Activated CD4-positive, alpha-beta T cell treated with anti-CD3 and anti-CD28 coated beads, Interleukin-2, amount 50 U/mL, for 24 hours (primary cell): ENCODE measurements around the gene OR10G7.

ENCODE experiments used
- DNase-seq, 2 donors: peaks; one replicate each; pipeline ENCODE4 v3.0.0-alpha.2; 2020; ENCODE audit warnings: low read depth in 1 of 2, low spot score in 1 of 2

OR10G7 gene, protein sequence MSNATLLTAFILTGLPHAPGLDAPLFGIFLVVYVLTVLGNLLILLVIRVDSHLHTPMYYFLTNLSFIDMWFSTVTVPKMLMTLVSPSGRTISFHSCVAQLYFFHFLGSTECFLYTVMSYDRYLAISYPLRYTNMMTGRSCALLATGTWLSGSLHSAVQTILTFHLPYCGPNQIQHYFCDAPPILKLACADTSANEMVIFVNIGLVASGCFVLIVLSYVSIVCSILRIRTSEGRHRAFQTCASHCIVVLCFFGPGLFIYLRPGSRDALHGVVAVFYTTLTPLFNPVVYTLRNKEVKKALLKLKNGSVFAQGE

DNA sequence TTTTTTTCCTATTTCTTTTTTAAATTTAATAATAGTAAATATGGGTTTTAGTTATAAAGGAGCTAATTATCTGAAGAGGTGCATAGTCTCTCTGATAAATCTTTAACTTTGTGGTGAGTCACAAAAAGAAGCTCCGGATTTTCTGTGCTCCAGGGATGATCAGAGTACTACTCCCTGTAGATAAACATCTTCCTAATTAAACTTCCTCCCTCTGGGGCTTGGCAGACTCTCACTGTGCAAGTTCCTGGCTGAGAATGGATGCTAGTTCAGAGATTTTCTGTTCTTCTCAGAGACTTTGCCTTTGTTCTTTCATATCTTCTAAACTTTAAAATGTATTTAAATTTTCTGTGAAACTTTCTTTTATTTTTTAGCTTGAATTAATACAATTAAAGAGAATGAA lies at the start of gene OR10G7:
TSS of gene OR10G7 (minus strand) at position 72 of the 400 bp plus-strand sequence. CDS start 2,324 bp downstream, outside the sequence.
- DNase-seq, result no peak

DNA sequence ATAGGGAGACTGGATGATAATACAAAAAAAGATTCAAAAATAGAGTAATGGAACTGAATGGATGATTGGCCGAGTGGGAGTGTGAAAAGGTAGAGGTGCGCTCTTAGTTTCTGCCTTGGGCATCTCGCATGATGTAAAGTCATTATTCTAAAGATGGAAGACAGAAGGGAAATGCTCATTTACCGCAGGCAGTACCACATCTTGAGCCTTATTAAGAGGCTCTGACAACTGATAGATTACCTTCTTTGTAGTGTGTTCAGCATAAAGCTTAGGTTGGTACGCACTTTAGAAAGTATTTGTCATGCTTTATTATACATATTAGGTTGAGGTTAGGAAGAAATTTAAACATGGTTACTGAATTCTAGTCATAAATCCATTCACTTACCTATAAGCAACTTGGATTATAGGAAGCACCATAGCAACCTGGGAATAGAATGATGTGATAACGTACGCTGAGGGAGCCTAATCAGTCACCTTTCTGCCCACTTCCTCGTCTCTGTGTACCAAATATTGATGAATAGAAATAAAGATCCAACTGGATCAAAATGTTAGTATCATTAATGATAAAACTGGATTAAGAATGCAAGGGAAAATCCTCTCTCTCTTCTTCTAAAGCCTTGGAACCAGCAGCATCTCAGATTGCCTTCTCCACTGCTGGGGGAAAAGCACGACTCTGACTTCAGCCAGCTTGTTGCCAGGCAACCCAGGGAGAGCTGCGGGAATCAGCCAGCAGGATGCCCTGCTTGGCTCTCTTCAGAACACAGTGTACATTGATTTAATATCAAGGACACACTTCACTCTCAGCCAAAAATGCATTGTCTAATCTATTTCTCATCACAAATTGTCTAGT lies 45.1 kb upstream of the OR10G7 start:
- DNase-seq, result no peak

DNA sequence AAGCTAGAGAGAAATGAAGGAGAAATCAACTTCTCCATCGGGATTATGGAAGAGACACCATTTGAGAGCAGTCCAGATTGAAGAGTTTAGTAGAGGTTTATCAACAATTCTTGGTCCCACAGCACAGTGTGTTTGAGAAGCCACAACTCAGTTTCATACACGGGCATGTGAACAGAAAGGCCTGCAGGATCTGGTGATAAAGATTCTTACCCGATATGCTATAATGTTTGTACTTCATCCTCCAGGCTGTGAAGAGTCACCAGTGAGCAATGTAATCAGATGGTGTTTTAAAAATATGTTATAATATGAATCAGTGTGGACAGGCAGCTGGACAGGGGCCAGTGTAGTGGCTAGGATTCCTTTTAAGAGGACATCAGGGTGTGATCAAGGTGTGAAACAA lies 44.5 kb upstream of the OR10G7 start:
- no peak for DNase-seq

DNA sequence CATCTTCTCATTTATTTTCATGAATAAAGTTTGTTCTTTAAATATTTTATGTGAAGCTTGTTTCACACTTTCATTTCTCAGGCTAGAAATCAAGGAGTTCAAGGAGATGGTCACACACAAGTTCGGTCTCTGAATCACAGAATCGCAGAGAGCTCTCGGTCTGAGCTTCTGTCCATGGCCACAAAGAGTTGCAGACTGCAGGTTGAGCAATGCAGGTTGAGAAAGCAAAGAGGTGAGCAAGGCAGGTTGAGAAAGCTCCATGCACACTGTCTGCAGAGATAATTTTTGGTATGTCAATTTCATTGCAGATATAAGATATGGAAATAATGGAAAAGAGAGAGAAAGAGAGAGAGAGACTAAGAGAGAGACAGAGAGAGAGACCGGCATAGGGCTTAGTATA lies 41.2 kb upstream of the OR10G7 start:
- DNase-seq, result no peak

DNA sequence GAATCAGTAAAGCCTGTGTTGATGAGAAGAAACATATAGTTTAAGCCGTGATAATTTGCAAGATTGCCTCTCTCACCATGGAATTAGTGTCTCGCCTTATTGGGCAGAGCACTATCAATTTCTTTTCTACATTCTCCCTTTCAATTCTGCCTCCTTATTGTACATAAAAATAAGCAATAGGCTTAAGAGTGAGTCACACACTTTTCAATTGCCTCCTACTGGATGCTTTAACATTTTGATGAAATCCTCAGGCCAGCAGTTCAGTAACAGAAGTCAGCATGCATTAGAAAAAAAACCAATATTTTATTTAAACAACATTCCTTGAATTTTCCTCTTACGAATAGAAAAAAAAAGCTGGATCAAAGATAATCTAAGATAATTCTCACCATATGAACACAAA lies 40.4 kb upstream of the OR10G7 start:
- no peak for DNase-seq

DNA sequence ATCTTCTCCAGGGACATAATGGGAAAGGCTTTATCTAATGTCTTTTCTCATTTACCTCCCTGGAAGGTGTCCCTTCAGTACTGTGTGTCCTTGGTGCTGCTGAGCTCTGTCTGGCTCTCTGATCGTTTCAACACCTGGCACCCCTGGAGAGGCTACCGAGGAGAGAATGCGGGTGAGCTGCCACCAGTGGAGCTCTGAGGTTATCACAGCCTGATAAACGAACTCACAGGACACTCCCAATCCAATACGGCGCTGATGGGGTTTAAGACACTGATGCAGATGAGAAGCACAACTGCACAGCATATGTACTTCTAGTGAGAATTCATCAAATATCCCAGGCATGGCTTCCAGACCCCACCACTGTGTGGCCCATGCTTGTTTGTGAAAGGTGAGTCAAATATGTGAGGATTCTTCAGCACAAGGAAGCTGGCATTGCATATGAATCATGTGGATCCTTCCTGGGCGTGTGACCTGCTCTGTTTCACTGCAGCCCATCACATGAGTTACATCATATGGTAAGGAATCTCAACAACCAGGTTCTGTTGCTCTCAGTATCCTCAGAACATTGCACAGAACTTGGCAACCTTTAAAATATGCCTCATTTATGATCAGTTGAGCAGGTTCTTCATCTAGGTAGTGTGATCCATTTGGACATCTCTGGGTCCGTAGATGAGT lies 39.3 kb upstream of the OR10G7 start:
- no peak for DNase-seq

DNA sequence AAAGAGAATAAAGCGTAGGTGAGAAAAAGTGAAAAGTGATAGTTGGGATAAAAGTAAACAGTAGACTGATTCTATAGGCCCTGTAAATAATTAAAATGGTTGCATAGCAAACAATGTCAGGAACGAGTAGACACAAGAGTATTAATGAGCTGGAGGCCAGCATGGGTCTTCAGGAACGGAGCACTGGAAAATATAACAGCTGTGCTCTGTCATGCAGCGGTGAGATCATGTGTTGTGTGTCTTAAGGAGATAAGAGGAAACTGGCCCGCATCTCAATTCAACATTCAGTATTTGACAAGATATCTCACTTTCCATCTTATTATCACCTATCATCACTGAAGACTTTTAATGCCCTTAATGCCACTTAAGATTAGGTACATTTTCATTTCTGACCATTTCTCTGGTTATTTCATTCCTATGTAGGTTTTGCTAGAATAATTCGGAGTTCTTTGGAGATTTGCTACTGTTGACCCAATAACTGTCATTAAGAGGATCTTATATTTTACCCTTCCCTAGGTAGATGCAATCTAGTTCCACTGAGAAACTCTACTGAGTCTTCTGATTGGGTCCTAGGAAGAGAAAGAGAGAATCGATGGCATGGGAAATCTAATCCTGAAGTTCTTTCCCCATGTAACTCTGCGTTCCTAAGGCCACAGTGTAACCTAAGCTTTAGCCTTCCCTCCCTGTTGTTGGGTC lies 38.7 kb upstream of the OR10G7 start:
- DNase-seq, result no peak

DNA sequence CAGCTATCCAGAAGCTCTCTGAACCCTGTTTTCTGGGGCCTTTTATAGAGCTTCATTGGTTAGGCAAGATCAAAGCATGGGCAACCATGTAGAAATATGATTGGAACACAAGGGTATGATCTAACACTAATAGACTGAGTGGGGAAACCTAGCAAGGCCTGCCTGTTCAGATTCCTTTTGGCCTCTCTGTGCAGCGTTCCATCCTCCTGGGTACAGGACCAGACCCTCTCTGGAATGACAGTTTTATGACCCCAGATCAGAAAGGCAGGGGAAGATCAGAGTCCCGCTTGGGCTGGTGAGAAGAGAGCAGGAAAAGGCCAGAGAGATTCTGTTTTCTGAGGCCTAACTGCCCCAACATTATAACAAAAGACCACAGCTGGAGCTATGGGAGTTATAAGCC lies 37.5 kb upstream of the OR10G7 start:
- DNase-seq, result no peak

DNA sequence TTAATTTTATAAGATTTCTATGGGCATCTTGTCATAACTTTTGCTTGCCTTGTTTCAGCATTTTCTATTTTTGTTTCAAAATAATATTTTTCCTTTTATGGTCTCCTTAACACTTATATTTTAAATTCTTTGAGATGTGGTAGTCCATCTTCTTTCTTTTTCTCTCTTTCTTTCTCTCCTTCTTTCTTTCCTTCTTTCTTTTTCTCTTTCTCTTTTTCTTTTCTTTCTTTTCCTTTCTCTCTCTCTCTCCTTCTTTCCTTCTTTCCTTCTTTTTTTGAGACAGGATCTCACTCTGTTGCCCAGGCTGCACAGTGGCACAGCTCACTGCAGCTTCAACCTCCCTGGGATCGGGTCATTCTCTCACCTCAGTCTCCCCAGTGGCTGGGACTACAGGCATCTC lies 36.1 kb upstream of the OR10G7 start:
- DNase-seq, result no peak

DNA sequence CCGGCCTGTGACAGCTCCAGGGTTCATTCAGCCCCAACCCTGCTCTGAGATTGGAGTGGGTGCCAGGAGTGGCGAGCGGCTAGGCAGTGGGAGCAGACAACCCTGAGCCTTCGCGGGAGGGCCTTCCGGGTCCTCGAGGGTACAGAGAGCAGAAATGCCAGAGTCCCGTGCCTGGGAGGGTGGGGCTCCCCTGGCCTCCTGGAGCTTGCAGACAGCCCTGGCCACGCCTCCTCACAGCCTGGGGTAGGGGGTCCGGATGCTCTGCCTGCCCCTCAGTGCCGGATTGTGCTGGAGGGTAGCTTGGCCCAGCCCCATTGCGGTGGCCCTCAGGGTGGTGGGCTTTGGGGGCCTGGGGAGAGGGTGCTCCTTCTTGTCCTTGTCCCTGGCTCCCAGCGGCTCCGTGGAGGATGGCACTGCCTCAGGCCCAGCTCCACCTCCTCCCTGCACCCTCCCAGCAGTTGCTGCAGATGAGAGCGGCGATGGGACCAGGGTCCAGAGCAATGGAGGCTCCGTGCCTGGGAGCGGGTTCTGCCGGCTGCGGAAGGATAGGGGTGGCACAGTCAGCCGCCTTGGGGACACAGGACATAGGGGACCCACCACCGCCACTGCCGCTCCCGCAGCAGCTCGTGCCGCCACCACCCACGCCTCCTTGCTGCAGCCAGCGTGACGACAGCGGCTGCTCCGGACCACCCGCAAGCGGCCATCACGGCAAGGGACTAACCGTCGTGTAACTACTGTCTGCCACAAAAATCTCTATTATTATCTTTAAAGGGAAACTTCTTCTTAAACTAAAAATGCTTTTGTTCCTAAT lies 34.9 kb upstream of the OR10G7 start:
- DNase-seq, result no peak

DNA sequence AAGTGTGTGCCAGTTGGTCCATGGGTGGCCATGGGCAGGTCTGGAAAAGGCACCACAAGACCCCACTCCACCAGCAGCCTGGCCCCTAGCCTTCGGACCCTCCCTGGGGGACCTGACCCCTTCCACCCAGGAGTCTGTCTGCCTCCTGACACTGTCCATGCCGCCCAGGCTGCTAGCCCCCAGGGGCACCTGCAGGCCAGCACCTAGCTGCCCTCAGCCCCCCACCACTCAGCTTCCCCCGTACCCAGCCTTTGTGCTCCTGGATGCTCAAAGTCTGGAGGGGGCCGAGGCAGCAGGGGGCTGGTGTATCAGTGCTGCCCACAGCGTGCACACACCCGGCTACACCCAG lies 34.3 kb upstream of the OR10G7 start:
- no peak for DNase-seq

DNA sequence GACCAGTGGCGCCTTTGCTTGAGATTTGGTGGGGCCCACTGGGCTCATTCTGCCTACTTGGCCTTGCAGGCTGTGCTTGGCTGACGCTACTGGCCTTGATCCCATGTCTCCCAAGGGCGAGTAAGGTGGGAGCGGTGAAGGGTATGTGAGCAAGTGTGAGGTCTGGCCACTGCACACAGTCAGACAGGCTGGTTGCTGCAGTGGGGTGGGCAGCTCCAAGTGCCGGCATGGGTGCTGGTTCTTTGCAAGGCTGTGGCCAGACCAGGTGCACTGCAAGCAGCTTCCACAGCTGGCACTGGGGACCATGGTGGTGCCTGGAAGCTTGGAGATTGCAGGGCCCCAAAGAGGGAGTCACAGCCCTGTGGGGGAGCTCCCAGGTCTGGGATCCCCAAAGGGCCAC lies 33.4 kb upstream of the OR10G7 start:
- DNase-seq, result no peak

DNA sequence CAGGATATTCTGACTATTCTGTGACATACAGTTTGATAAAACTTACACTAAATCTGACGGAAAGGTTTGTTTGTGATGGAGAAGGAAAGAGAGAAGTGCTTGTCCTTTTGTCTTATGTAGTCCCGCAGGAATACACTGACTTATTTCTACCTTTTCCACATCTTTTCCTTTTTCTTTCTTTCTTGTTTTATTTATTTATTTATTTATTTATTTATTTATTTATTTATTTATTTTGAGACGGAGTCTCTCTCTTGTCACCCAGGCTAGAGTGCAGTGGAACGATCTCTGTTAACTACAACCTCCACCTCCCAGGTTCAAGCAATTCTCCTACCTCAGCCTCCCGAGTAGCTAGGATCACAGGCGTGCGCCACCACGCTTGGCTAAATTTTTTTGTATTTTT lies 31.0 kb upstream of the OR10G7 start:
- DNase-seq, result no peak

DNA sequence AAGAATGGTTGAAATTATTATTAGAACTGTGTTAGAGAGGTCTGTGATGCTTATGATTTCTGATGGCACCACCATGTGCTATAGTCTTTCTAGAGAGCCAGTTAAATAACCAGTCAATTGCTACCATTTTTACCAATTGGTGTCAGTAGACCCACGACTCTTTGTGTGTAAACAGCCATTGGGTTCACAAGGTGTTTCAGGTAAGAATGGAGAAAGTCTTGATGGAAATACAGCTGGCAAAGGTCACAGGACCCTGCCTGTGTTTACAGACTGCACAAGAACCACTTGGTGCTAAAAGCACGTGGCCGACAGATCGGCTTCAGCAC lies 30.5 kb upstream of the OR10G7 start:
- DNase-seq, result no peak

DNA sequence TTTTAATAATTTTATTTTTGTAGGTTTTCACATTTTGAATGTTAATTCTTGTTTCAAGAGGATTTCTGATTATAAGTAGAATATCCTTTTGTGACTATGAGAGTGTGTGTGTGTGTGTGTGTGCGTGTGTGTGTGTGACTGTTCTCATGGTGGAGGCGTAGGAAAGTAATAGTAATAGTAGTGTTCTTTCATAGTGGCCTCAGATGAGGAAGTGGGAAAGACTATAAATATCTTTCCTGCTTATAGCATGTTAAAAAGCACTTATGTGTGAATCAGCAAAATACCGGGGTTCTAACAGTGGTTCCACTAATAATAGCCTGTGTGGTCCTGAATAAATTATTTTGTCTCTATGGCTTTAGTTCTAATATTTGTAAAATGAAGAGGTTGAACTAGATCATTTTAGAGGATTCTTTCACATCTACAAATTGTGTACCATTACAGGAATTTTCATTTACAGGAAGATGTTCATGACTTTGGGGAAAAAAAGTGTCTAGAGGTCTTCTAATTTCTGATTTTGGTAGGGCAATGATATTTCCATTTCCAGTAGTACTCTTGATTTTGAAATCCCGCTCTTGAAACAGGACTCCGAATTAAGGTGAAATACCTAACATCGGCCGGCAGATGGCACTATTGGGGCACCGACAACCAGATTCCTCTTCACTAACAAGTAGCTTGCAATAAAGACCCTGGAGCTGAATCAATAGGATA lies 29.9 kb upstream of the OR10G7 start:
- DNase-seq, result peak; percentile 46 to 59

DNA sequence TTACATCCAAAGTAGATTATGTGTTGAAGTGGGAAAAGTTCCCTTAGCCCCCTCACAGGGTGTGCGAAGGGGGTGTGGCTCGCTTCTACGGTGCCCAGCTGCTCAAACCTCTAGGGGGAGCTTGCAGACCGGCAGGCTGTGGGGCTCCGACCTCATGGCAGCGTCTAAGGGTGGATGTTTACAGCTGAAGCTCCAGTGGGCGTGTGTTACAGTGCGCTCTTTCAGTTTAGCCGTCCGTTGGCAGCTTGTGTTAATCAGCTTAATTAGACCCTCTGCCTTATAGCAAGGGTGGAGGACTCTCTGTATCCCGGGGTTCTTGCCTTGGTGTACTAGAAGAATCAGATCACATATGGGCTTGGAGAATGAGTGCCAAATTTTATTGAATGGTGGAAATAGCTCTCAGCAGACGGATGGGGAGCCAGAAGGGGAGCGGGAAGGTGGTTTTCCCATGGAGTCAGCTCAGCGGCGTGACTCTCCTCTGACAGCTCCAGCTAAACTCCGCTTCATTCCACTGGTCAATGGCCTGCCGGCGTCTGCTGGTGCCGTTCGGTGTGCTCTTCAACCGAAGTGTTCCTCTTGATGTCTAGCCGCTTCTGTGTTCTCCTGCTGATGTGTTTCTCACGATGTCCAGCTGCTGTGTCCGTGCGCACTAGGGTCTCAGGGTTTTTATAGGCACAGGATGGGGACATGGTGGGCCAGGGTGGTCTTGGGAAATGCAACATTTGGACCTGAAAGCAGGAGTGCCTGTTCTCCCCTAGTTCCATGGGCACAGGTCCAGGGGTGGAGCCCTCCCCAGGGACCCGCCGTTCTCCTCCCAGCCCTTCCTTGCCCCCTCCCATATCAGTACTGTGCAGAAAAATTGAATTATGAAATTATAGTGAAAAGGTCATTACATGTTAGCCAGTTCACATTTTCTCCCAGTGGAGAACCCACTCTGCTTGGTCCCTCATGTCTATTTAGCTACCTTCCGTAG lies 28.6 kb upstream of the OR10G7 start:
- DNase-seq, result no peak

DNA sequence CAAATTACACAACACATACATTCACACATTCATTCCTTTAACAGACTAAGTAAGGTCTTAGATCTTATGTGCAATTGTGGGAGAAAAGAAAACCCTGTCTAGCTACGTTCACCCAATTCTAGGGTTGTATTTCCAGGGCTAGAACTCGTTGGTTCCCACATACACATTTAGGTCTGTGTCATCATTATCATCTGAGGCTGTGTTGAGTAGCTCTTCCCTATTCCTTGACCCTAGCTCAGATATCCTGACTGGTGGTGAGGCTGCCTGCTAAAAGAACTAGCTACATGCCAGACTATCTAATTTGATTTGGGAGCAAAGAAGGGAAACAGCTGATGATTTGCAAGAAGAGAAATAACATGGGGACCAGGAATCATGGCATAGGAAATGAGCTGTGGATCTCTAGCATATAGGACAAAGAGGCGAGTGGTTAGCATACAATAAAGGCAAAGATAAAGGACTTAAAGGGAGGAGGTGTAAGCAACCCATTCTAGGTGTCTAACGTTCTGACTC lies 27.5 kb upstream of the OR10G7 start:
- DNase-seq, result no peak

DNA sequence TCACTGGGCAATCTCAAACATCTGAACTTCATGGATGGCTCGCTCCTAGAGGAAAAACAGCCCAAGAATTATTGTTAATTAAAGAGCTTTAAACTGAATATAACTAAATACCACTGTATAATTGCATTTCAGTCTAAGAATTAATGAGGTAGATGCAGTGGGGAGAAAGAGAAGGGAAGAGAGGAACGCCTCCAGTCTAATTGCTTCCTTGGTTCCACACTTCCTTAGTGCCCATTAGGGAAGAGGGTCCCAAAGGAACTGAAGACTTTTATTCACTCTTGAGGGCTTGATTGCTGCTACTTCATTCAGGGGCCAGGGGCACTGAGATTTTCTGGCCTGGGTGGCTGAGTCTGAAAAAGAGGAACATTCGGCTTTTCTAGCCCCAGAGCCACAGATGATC lies 11.8 kb upstream of the OR10G7 start:
- DNase-seq, result no peak

DNA sequence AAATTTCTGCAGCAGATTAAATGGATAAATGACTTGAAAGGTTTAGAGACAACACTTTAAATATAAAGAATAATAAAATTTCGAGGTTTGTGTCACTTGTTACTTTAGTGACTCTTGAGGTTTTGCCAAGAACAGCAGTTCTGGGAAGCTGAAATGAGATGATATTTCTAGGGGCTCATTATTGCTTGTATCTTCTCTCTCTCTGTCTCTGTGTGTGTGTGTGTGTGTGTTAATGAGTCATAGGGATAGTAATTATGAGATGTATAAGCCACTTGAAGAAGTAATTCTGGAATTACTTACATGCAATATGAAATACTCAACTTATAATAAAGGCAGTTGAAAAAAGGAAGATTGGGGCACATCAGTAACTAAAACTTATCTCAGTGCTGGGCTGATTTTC lies 9.6 kb upstream of the OR10G7 start:
- no peak for DNase-seq
